ENCODE data around the gene TTLL11. TPM values are rescaled to one million over a fixed set of nuclear protein-coding genes. Genes with fewer than 3 reads are reported as not detected.

The TTLL11 gene
- polyA plus RNA-seq, 1 donor from 2014 or later: 8.0 TPM

DNA sequence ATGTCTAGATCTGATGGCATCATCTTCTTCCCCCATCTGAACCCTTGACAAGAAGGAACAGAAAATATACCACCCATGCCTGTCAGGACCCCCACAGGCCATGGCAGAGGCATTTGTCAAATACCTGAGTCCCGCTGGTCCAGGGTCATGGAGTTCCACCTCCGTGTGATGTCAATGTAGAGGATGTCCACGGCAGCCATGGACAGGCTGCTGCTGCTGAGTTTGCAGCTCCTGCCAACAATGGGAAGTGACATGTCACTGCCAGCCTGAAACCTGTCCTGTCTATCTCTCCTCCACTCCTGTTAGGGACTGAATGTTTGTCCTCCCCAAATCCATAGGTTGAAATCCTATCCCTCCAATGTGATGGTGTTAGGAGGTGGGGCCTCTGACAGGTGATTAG is 232.9 kb downstream of the TTLL11 start:
- Histone ChIP-seq H4K20me1 (ENCODE audit: insufficient read depth) (no peaks in the 10 kb centered on the region), H3K27me3 (ENCODE audit: insufficient read depth, low read depth, low read length) (no peaks in the 10 kb centered on the region), H3K4me2 (ENCODE audit: low read length) (no peak overlapping the region), H3K9ac (ENCODE audit: low read length) (no peak overlapping the region), H2AFZ (ENCODE audit: low read depth, low read length) (no peak overlapping the region), H3K27ac (ENCODE audit: low read length) (no peak overlapping the region), H3K36me3 (ENCODE audit: insufficient read depth, low read length) (no peaks in the 10 kb centered on the region), H3K9me2 (ENCODE audit: insufficient read depth, low read length) (no peaks in the 10 kb centered on the region), H3K79me2 (replicated peaks; ENCODE audit: insufficient read depth, low read length) (no peaks in the 10 kb centered on the region), H3F3A (ENCODE audit: insufficient read depth, low read length, poor library complexity, severe bottlenecking) (peaks cover 3% of the 10 kb centered on the region), H3K4me3 (ENCODE audit: low read length) (no peak overlapping the region), H3K9me3 (ENCODE audit: low read length) (no peaks in the 10 kb centered on the region)
- TF ChIP-seq RAD21 (conservative IDR thresholded peaks at IDR 0.05): no peak
- TF ChIP-seq, protein P1, sequence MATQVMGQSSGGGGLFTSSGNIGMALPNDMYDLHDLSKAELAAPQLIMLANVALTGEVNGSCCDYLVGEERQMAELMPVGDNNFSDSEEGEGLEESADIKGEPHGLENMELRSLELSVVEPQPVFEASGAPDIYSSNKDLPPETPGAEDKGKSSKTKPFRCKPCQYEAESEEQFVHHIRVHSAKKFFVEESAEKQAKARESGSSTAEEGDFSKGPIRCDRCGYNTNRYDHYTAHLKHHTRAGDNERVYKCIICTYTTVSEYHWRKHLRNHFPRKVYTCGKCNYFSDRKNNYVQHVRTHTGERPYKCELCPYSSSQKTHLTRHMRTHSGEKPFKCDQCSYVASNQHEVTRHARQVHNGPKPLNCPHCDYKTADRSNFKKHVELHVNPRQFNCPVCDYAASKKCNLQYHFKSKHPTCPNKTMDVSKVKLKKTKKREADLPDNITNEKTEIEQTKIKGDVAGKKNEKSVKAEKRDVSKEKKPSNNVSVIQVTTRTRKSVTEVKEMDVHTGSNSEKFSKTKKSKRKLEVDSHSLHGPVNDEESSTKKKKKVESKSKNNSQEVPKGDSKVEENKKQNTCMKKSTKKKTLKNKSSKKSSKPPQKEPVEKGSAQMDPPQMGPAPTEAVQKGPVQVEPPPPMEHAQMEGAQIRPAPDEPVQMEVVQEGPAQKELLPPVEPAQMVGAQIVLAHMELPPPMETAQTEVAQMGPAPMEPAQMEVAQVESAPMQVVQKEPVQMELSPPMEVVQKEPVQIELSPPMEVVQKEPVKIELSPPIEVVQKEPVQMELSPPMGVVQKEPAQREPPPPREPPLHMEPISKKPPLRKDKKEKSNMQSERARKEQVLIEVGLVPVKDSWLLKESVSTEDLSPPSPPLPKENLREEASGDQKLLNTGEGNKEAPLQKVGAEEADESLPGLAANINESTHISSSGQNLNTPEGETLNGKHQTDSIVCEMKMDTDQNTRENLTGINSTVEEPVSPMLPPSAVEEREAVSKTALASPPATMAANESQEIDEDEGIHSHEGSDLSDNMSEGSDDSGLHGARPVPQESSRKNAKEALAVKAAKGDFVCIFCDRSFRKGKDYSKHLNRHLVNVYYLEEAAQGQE (IDR thresholded peaks at IDR 0.05; ENCODE audit: borderline replicate concordance): no peak
- no peak for TF ChIP-seq MXI1 (conservative IDR thresholded peaks at IDR 0.05; ENCODE audit: poor library complexity, severe bottlenecking)
- TF ChIP-seq, protein P2, sequence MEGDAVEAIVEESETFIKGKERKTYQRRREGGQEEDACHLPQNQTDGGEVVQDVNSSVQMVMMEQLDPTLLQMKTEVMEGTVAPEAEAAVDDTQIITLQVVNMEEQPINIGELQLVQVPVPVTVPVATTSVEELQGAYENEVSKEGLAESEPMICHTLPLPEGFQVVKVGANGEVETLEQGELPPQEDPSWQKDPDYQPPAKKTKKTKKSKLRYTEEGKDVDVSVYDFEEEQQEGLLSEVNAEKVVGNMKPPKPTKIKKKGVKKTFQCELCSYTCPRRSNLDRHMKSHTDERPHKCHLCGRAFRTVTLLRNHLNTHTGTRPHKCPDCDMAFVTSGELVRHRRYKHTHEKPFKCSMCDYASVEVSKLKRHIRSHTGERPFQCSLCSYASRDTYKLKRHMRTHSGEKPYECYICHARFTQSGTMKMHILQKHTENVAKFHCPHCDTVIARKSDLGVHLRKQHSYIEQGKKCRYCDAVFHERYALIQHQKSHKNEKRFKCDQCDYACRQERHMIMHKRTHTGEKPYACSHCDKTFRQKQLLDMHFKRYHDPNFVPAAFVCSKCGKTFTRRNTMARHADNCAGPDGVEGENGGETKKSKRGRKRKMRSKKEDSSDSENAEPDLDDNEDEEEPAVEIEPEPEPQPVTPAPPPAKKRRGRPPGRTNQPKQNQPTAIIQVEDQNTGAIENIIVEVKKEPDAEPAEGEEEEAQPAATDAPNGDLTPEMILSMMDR (IDR thresholded peaks at IDR 0.05; ENCODE audit: poor library complexity, severe bottlenecking): no peak
- no peak for TF ChIP-seq TAF1 (IDR thresholded peaks at IDR 0.05; ENCODE audit: low read depth)

DNA sequence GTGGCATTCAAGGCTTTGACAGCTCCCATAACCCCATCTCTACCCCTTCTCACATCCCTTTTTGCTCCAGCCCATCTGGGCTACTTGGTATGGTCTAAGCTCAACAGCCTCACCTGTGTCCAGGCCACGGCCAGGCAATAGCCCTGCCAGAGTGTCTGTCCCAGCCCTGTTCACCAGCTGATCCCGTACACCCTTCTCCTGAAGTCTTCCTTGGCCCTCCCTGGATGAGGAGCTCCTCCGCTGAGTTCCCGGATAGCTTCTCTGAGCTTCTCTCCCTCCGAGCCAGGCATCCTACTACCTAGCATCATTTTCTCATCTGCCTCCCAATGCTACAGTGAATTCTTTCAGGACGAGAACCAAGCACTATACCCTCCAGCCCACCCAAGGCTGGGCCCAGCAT is 233.5 kb downstream of the TTLL11 start:
- H3K79me2 ChIP-seq (replicated peaks; ENCODE audit: insufficient read depth, low read length): no peaks in the 10 kb centered on the region

GRCh38 chr9:121858788-121859187 is 234.3 kb downstream of the TTLL11 start:
- no peaks in the 10 kb centered on the region for H3K27me3 ChIP-seq (ENCODE audit: insufficient read depth, low read depth, low read length)
- H3F3A ChIP-seq (ENCODE audit: insufficient read depth, low read length, poor library complexity, severe bottlenecking): no peaks in the 10 kb centered on the region
- no peak overlapping the region for H3K4me2 ChIP-seq (ENCODE audit: low read length)
- H3K4me3 ChIP-seq (ENCODE audit: low read length): no peak overlapping the region
- H3K9me3 ChIP-seq (ENCODE audit: low read length): no peaks in the 10 kb centered on the region
- no peak overlapping the region for H3K9ac ChIP-seq (ENCODE audit: low read length)
- no peaks in the 10 kb centered on the region for H3K79me2 ChIP-seq (replicated peaks; ENCODE audit: insufficient read depth, low read length)
- H4K20me1 ChIP-seq (ENCODE audit: insufficient read depth): no peaks in the 10 kb centered on the region
- no peaks in the 10 kb centered on the region for H3K9me2 ChIP-seq (ENCODE audit: insufficient read depth, low read length)
- H3K36me3 ChIP-seq (ENCODE audit: insufficient read depth, low read length): no peaks in the 10 kb centered on the region
- TF ChIP-seq EZH2 (IDR thresholded peaks at IDR 0.05; ENCODE audit: borderline replicate concordance, insufficient read depth, low read length, poor library complexity, severe bottlenecking) (no peak), SMC3 (conservative IDR thresholded peaks at IDR 0.05; ENCODE audit: poor library complexity) (no peak), EP300 (conservative IDR thresholded peaks at IDR 0.05; ENCODE audit: poor library complexity, severe bottlenecking) (no peak), POLR2AphosphoS5 (IDR thresholded peaks at IDR 0.05) (no peak), RAD21 (conservative IDR thresholded peaks at IDR 0.05) (no peak), MXI1 (conservative IDR thresholded peaks at IDR 0.05; ENCODE audit: poor library complexity, severe bottlenecking) (no peak), TAF1 (IDR thresholded peaks at IDR 0.05; ENCODE audit: low read depth) (no peak)
- TF ChIP-seq, protein P1 (IDR thresholded peaks at IDR 0.05; ENCODE audit: borderline replicate concordance): no peak
- TF ChIP-seq, protein P2 (IDR thresholded peaks at IDR 0.05; ENCODE audit: poor library complexity, severe bottlenecking): no peak
- no peak overlapping the region for H2AFZ ChIP-seq (ENCODE audit: low read depth, low read length)
- no peak overlapping the region for H3K27ac ChIP-seq (ENCODE audit: low read length)

More for the DNA sequence above, 233.5 kb downstream of the TTLL11 start:
- no peak for TF ChIP-seq POLR2AphosphoS5 (IDR thresholded peaks at IDR 0.05)
- Histone ChIP-seq H3K27ac (ENCODE audit: low read length) (no peak overlapping the region), H3F3A (ENCODE audit: insufficient read depth, low read length, poor library complexity, severe bottlenecking) (no peaks in the 10 kb centered on the region), H3K9me2 (ENCODE audit: insufficient read depth, low read length) (no peaks in the 10 kb centered on the region), H3K36me3 (ENCODE audit: insufficient read depth, low read length) (no peaks in the 10 kb centered on the region), H4K20me1 (ENCODE audit: insufficient read depth) (no peaks in the 10 kb centered on the region), H2AFZ (ENCODE audit: low read depth, low read length) (no peak overlapping the region), H3K4me3 (ENCODE audit: low read length) (no peak overlapping the region), H3K27me3 (ENCODE audit: insufficient read depth, low read depth, low read length) (no peaks in the 10 kb centered on the region), H3K9me3 (ENCODE audit: low read length) (no peaks in the 10 kb centered on the region), H3K4me2 (ENCODE audit: low read length) (no peak overlapping the region), H3K9ac (ENCODE audit: low read length) (no peak overlapping the region)
